Type B pancreatic cell (in vitro differentiated cells): ENCODE data around the gene RHBG. TPM values are rescaled to one million over a fixed set of nuclear protein-coding genes. Genes with fewer than 3 reads are reported as not detected.

Experiments used
- DNase-seq: peaks from one replicate; pipeline ENCODE4 v3.0.0; 2021; ENCODE audit warnings: mixed read lengths; ENCODE audit not compliant: unreplicated experiment; ENCODE audit errors: extremely low spot score
- H3K27ac Mint-ChIP-seq: 2 replicates; pipeline ENCODE4 v1.8.0; 2021; ENCODE audit warnings: mild to moderate bottlenecking, mixed read lengths
- H3K27me3 Mint-ChIP-seq: 2 replicates; pipeline ENCODE4 v1.8.0; 2021; ENCODE audit warnings: mixed read lengths
- H3K36me3 Mint-ChIP-seq: 2 replicates; pipeline ENCODE4 v1.8.0; 2021; ENCODE audit warnings: mixed read lengths
- H3K4me1 Mint-ChIP-seq: one replicate; pipeline ENCODE4 v1.8.0; 2021; ENCODE audit warnings: mixed read lengths; ENCODE audit not compliant: unreplicated experiment
- H3K4me3 Mint-ChIP-seq: 2 replicates; pipeline ENCODE4 v1.8.0; 2021; ENCODE audit warnings: mild to moderate bottlenecking, mixed read lengths
- H3K9me3 Mint-ChIP-seq: 2 replicates; pipeline ENCODE4 v1.8.0; 2021; ENCODE audit warnings: mixed read lengths
- total RNA-seq: library from RNA; stranded (reverse); gene quantifications from 2 replicates; pipeline ENCODE4 v1.2.1, GENCODE V29; 2021; ENCODE audit warnings: low replicate concordance
- TF ChIP-seq, protein P1 (sequence below): fragments of 200-600 bp; sonication (generic); conservative IDR thresholded peaks from 2 replicates; pipeline ENCODE4 v1.5.0; 2021; ENCODE audit warnings: antibody characterized with exemption, mild to moderate bottlenecking

The RHBG gene
- total RNA-seq, 1 donor from 2014 or later, result 0.17 TPM

DNA sequence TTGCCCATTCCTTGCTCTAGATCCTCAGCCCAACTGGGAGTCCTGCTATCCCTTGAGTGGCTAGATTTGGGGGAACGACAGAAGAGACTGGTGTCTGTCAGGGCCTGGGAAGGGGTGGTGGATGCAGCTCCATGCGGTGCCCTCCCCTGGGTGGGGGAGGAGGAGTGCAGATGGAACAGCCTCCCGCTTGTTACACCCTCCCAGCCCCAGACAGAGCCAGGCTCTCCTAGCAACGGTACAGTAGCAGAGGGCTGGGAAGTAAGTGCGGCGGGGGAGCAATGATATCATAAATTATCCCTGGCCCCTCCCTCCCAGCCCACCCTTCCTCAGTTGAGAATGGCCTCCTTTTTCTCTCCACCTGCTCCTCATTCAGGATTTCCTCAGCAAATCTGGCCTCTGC, 37.2 kb downstream of the RHBG start:
- TF ChIP-seq, protein P1, sequence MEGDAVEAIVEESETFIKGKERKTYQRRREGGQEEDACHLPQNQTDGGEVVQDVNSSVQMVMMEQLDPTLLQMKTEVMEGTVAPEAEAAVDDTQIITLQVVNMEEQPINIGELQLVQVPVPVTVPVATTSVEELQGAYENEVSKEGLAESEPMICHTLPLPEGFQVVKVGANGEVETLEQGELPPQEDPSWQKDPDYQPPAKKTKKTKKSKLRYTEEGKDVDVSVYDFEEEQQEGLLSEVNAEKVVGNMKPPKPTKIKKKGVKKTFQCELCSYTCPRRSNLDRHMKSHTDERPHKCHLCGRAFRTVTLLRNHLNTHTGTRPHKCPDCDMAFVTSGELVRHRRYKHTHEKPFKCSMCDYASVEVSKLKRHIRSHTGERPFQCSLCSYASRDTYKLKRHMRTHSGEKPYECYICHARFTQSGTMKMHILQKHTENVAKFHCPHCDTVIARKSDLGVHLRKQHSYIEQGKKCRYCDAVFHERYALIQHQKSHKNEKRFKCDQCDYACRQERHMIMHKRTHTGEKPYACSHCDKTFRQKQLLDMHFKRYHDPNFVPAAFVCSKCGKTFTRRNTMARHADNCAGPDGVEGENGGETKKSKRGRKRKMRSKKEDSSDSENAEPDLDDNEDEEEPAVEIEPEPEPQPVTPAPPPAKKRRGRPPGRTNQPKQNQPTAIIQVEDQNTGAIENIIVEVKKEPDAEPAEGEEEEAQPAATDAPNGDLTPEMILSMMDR, result no peak
- no peak for DNase-seq
- Mint-ChIP-seq H3K27ac (no peak overlapping the region), H3K36me3 (no peaks in the 10 kb centered on the region), H3K4me3 (no peak overlapping the region), H3K9me3 (no peaks in the 10 kb centered on the region), H3K4me1 (no peaks in the 10 kb centered on the region), H3K27me3 (peaks cover 82% of the 10 kb centered on the region)

DNA sequence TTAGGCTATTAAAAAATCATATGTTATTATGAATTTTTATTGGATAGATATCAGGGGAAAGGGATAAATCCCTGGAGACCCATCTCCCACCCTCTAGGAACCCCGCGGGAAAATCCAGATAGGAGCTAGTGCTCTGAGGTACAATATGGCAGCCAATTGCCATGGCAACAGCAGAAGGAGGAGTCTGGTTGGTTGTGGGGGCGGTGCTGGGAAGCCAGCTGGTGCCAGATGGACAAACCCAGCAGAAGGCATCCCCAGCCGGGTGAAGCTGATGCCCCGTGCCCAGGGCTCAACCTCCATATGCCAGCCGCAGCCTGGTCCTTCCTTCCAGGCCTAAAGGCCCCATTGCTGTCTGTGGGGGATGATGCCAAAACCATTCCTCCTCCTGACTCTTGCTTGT, 38.3 kb downstream of the RHBG start:
- no peak for DNase-seq
- TF ChIP-seq, protein P1, result no peak
- Mint-ChIP-seq H3K4me1 (no peaks in the 10 kb centered on the region), H3K27ac (no peak overlapping the region), H3K9me3 (no peaks in the 10 kb centered on the region), H3K4me3 (no peak overlapping the region), H3K36me3 (no peaks in the 10 kb centered on the region), H3K27me3 (peaks cover 85% of the 10 kb centered on the region)

DNA sequence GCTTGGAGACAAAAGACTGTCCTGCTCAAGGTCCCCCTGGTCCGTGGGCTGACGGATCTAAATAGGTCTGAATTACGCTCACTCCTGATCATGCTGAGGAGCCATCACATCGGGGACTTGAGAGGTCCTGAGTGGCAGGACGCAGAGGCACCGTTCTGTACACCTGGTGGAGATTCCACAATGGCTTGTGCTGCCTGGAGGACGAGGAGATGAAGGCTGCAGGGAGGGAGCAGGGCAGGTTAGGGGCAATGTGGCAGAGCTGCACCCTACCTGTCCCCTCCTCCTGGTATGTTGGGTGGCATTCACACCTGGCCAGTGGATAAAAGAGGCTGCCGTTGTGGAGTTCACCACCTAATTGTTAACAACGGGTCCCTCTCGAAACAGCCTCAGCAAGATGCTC, 38.7 kb downstream of the RHBG start:
- no peaks in the 10 kb centered on the region for H3K4me1 Mint-ChIP-seq
- no peak overlapping the region for H3K27ac Mint-ChIP-seq
- no peak overlapping the region for H3K4me3 Mint-ChIP-seq
- no peaks in the 10 kb centered on the region for H3K36me3 Mint-ChIP-seq
- no peaks in the 10 kb centered on the region for H3K9me3 Mint-ChIP-seq
- H3K27me3 Mint-ChIP-seq, result peaks cover 85% of the 10 kb centered on the region
- TF ChIP-seq, protein P1, result no peak
- no peak for DNase-seq

DNA sequence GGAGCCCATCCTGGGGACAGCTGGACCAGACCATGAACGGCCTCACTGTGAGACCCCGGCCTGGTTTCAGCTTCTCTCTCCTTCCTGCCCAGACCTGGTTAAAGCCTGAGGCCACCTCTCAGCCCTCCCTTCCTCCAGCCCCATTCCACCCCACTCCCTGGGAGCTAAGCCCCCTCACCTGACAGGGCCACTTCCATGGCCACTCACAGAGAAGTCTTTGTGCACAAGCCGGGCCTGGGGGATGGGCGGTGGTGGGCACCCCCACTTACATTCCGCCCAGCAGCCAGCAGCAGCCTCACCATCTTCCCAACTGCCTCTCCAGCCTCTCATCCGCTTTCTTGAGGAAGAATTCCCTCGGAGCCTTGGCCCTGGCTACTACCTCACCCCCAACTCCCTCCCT, 40.4 kb downstream of the RHBG start:
- H3K4me3 Mint-ChIP-seq, result no peak overlapping the region
- no peaks in the 10 kb centered on the region for H3K4me1 Mint-ChIP-seq
- no peak for DNase-seq
- H3K9me3 Mint-ChIP-seq, result peaks cover 5% of the 10 kb centered on the region
- H3K36me3 Mint-ChIP-seq, result no peaks in the 10 kb centered on the region
- H3K27ac Mint-ChIP-seq, result no peak overlapping the region
- TF ChIP-seq, protein P1, result no peak
- H3K27me3 Mint-ChIP-seq, result peaks cover 81% of the 10 kb centered on the region

DNA sequence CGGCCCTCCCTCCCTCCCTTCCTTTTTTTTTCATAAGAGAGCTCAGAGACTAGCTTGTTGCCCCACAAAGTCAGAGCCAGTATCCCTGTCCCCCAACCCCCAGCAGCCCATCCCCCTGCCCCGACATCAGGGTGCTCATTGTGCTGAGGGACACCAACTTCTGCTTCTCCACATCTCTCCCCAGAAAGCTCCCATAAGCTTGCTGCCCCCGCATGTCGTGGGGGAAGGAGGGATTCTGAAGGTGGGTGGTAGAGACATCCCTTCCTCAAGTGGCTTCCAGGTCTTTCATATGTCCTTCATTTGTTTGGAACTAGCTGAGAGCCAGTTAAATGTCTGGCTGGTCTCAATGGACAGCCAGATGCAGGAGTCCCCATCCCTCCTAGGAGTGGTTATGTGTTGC, 41.2 kb downstream of the RHBG start:
- Mint-ChIP-seq H3K4me1 (no peaks in the 10 kb centered on the region), H3K36me3 (no peaks in the 10 kb centered on the region), H3K27me3 (peaks cover 84% of the 10 kb centered on the region), H3K27ac (no peak overlapping the region), H3K4me3 (no peak overlapping the region), H3K9me3 (peaks cover 5% of the 10 kb centered on the region)
- TF ChIP-seq, protein P1, result no peak
- no peak for DNase-seq

DNA sequence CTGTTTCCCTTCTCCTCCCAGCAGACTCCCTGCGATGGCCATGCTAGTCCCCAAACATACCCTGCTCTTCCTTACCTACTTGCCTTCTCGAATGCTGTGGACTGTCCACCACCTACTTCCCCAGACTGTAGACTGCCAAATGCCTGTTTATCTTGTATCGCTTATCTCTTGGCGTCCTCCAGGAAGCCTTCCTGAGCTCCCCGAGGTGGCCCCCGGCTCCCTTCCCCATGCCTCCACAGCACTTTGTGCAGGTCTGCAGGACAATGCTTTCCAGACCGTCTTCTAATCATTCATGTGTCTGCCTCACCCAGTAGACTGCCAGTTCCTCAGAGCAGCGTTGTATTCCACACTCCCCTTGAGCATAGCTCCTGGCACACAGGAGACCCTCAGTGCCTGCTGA, 41.7 kb downstream of the RHBG start:
- peaks cover 5% of the 10 kb centered on the region for H3K9me3 Mint-ChIP-seq
- H3K27ac Mint-ChIP-seq, result no peak overlapping the region
- H3K27me3 Mint-ChIP-seq, result peaks cover 88% of the 10 kb centered on the region
- no peak for DNase-seq
- H3K4me1 Mint-ChIP-seq, result no peaks in the 10 kb centered on the region
- no peaks in the 10 kb centered on the region for H3K36me3 Mint-ChIP-seq
- no peak overlapping the region for H3K4me3 Mint-ChIP-seq
- TF ChIP-seq, protein P1, result no peak
